HEK293 (cell line): Measurements from ENCODE around the gene GLI1.

Experiments used
- BCL11A ChIP-seq: fragments of 450-650 bp; formaldehyde crosslinking; IDR thresholded peaks from 2 replicates; pipeline ENCODE4 v1.5.1; 2016; ENCODE audit warnings: low read depth, missing biosample characterization, missing genetic modification characterization
- BCL6B ChIP-seq: fragments of 450-650 bp; formaldehyde crosslinking; IDR thresholded peaks from 2 replicates; pipeline ENCODE4 v1.5.1; 2017; ENCODE audit warnings: missing biosample characterization, missing genetic modification characterization
- CTCF ChIP-seq: fragments of 450-650 bp; formaldehyde crosslinking; IDR thresholded peaks from 2 replicates; pipeline ENCODE4 v1.5.1; 2016; ENCODE audit warnings: missing biosample characterization, missing genetic modification characterization
- KLF10 ChIP-seq: fragments of 450-650 bp; IDR thresholded peaks from 2 replicates; pipeline ENCODE4 v1.5.1; 2018; ENCODE audit warnings: missing biosample characterization, mild to moderate bottlenecking, missing genetic modification characterization
- PATZ1 ChIP-seq: fragments of 450-650 bp; formaldehyde crosslinking; IDR thresholded peaks from 2 replicates; pipeline ENCODE4 v1.5.1; 2016; ENCODE audit warnings: missing biosample characterization, missing genetic modification characterization
- PBX3 ChIP-seq: sonication (generic); formaldehyde crosslinking; IDR thresholded peaks from 2 replicates; pipeline ENCODE4 v1.8.1; 2022; ENCODE audit warnings: mild to moderate bottlenecking, moderate library complexity, missing genetic modification reagents
- ZBTB11 ChIP-seq: fragments of 450-650 bp; formaldehyde crosslinking; conservative IDR thresholded peaks from 2 replicates; pipeline ENCODE4 v1.5.1; 2016; ENCODE audit warnings: low read depth, missing biosample characterization, missing genetic modification characterization
- ZNF280D ChIP-seq: fragments of 450-650 bp; formaldehyde crosslinking; IDR thresholded peaks from 2 replicates; pipeline ENCODE4 v1.5.1; 2016; ENCODE audit warnings: missing biosample characterization, missing genetic modification characterization
- ZNF544 ChIP-seq: fragments of 450-650 bp; formaldehyde crosslinking; IDR thresholded peaks from 2 replicates; pipeline ENCODE4 v1.5.0; 2017; ENCODE audit warnings: missing biosample characterization, missing genetic modification characterization
- ZNF639 ChIP-seq: fragments of 450-650 bp; formaldehyde crosslinking; IDR thresholded peaks from 2 replicates; pipeline ENCODE4 v1.5.1; 2016; ENCODE audit warnings: missing biosample characterization, missing genetic modification characterization
- ZNF843 ChIP-seq: fragments of 450-650 bp; formaldehyde crosslinking; IDR thresholded peaks from 2 replicates; pipeline ENCODE4 v1.5.1; 2016; ENCODE audit warnings: missing biosample characterization, missing genetic modification characterization

- TF ChIP-seq ZBTB11 (tag by site-specific recombination), result no peak
- no peak for TF ChIP-seq ZNF280D
- TF ChIP-seq CTCF (tag by site-specific recombination), result no peak
- TF ChIP-seq PBX3 (CRISPR knock-in tag), result no peak
- TF ChIP-seq KLF10 (tag by site-specific recombination), result no peak
- no peak for TF ChIP-seq PATZ1 (tag by site-specific recombination)
- no peak for TF ChIP-seq BCL6B (tag by site-specific recombination)
- no peak for TF ChIP-seq BCL11A
- no peak for TF ChIP-seq ZNF843
- no peak for TF ChIP-seq ZNF639
- TF ChIP-seq ZNF544, result no peak
Observed at GRCh38 chr12:57515934-57516541, 56.5 kb downstream of the GLI1 start.
